Thyroid gland (tissue), 4 donors: ENCODE results near the gene HOATZ. TPM values are rescaled to one million over a fixed set of nuclear protein-coding genes. Genes with fewer than 3 reads are reported as not detected.

Source experiments
- DNase-seq, 2 donors: peaks; one replicate each; pipeline ENCODE4 v3.0.0-alpha.2; 2019
- H3K27ac ChIP-seq, 3 donors: fragments of 200-600 bp; sonication (generic); 1 replicate in 2 of 3; 2 replicates in 1 of 3; pipeline ENCODE4 v1.5.1; 2016 to 2019; ENCODE audit warnings: mild to moderate bottlenecking in 1 of 3, moderate library complexity in 1 of 3
- H3K27me3 ChIP-seq: fragments of 200-600 bp; sonication (generic); one replicate; pipeline ENCODE4 v1.5.1; 2019
- H3K36me3 ChIP-seq, 2 donors: fragments of 200-600 bp; sonication (generic); one replicate each; pipeline ENCODE4 v1.5.1; 2016 to 2019
- H3K4me1 ChIP-seq, 2 donors: fragments of 200-600 bp; sonication (generic); one replicate each; pipeline ENCODE4 v1.5.1; 2017 to 2019
- H3K4me3 ChIP-seq, 3 donors: fragments of 200-600 bp; sonication (generic); replicated peaks in 1 of 3; 1 replicate in 2 of 3; 2 replicates in 1 of 3; pipeline ENCODE4 v1.5.1; 2016; ENCODE audit warnings: mild to moderate bottlenecking in 1 of 3
- H3K9me3 ChIP-seq: fragments of 200-600 bp; sonication (generic); one replicate; pipeline ENCODE4 v1.5.1; 2017
- CTCF ChIP-seq, 6 experiments: fragments of 200-600 bp in 3 of 6; fragments of 450-650 bp in 3 of 6; sonication (generic) in 3 of 6; IDR thresholded peaks; one replicate each; pipeline ENCODE4 v1.5.1; 2016 to 2019; ENCODE audit warnings: antibody characterized with exemption in 6 of 6, mild to moderate bottlenecking in 2 of 6, inconsistent platforms in 1 of 6, moderate library complexity in 1 of 6
- POLR2A ChIP-seq, 2 donors: fragments of 450-650 bp; IDR thresholded peaks; one replicate each; pipeline ENCODE4 v1.6.1; 2017; ENCODE audit warnings: antibody characterized with exemption in 2 of 2, mild to moderate bottlenecking in 2 of 2, moderate library complexity in 1 of 2
- WGBS, 2 donors: methylation state at CpG; one replicate each; pipeline ENCODE4 v1.1.5; 2017; 5-methylcytosine and 5-hydroxymethylcytosine counted together
- intact Hi-C: fragments of 100-400 bp; cut with DNase I; formaldehyde crosslinking; loops from one replicate; pipeline ENCODE4 v1.15.1; 2023
- total RNA-seq, 4 donors: library from RNA; depleted of rRNA; stranded (reverse); fragments of >200 nt; gene quantifications; one replicate each; pipeline ENCODE4 v1.2.3, GENCODE V29; 2016

Gene HOATZ
- total RNA-seq, 4 donors from 2014 or later: not detected

DNA sequence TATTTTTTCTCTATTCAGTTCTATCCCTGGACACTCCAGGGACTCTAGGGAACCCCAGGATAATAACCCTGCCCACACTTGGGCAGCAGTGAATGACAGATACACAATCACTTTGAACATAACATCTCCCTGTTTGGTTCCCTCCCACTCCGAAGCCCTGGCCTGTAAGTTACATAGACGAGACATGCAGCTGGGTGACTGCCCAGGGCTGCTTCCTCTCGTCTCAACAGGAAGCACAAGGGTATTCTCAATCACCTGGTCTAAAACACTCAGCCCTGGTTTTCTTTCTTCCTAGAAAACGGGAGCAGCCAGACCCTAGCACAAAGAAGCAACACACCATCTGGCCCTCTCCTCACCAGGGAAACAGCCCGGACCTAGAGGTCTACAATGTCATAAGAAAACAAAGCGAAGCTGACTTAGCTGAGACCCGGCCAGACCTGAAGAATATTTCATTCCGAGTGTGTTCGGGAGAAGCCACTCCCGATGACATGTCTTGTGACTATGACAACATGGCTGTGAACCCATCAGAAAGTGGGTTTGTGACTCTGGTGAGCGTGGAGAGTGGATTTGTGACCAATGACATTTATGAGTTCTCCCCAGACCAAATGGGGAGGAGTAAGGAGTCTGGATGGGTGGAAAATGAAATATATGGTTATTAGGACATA, 45.4 kb downstream of the HOATZ start:
- WGBS, 2 donors: 82 to 83% methylated on average over 11 of the region's 11 CpGs
- H3K27ac ChIP-seq: peak overlapping the region in 1 of 3 donors; percentile 19
- H3K27me3 ChIP-seq: no peaks in the 10 kb centered on the region
- intact Hi-C loops: loop anchor here (10.0 kb wide), 1 partner anchor 285 kb away; no protein-coding TSS in a partner anchor
- no peaks in the 10 kb centered on the region for H3K4me1 ChIP-seq
- H3K36me3 ChIP-seq: peaks cover 0 to 5% of the 10 kb centered on the region in 2 donors
- no peak for TF ChIP-seq POLR2A (IDR thresholded peaks at IDR 0.05)
- TF ChIP-seq CTCF (IDR thresholded peaks at IDR 0.05): no peak
- H3K4me3 ChIP-seq: no peak overlapping the region
- H3K9me3 ChIP-seq: no peaks in the 10 kb centered on the region
- DNase-seq: no peak

DNA sequence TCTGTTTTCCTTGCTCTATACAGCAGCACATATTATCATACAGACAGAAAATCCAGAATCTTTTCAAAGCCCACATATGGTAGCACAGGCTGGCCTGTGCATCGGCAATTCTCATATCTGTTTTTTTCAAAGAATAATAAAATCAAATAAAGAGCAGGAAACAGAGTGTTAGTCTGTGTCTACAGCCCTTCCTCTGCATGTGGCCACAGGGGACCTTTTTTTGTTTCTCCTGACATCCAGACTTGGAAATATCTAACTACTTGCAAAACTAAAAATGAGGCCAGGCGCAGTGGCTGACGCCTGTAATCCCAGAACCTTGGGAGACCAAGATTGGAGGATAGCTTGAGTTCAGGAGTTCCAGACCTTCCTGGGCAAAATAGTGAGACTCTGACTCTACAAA, 46.2 kb downstream of the HOATZ start:
- Histone ChIP-seq H3K9me3 (no peaks in the 10 kb centered on the region), H3K36me3 (peaks cover 0 to 5% of the 10 kb centered on the region in 2 donors), H3K27ac (peak overlapping the region in 1 of 3 donors; percentile 39), H3K4me3 (no peak overlapping the region), H3K4me1 (no peaks in the 10 kb centered on the region), H3K27me3 (no peaks in the 10 kb centered on the region)
- WGBS, 2 donors: 75% methylated on average over 3 of the region's 3 CpGs
- DNase-seq: no peak
- TF ChIP-seq POLR2A (IDR thresholded peaks at IDR 0.05) (no peak), CTCF (IDR thresholded peaks at IDR 0.05) (no peak)
- intact Hi-C loops: loop anchor here (10.0 kb wide), 1 partner anchor 284 kb away; no protein-coding TSS in a partner anchor

DNA sequence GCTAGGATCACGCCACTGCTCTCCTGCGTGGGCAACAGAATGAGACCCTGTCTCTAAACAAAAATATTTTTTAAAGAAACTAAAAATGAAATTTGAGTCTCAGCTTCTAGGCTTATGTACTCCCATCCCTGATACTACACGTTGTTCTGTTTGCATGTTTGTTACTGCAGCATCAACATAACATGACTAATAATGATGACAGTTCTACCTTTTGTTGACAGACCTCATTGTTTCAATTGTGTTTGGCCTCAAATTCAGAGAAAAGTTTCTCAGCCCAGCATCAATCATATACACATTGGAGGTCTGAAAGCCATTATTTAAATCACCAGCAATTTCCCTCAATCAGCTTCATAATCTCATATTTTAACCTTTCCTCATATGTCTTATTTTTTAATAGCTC, 46.7 kb downstream of the HOATZ start:
- TF ChIP-seq CTCF (IDR thresholded peaks at IDR 0.05) (no peak), POLR2A (IDR thresholded peaks at IDR 0.05) (no peak)
- peak overlapping the region in 1 of 3 donors; percentile 39 for H3K27ac ChIP-seq
- intact Hi-C loops: loop anchor here (10.0 kb wide), 1 partner anchor 283 kb away; no protein-coding TSS in a partner anchor
- no peaks in the 10 kb centered on the region for H3K27me3 ChIP-seq
- 86 to 94% methylated on average over 3 of the region's 3 CpGs for WGBS, 2 donors
- H3K9me3 ChIP-seq: no peaks in the 10 kb centered on the region
- H3K36me3 ChIP-seq: peaks cover 0 to 5% of the 10 kb centered on the region in 2 donors
- DNase-seq: no peak
- no peak overlapping the region for H3K4me3 ChIP-seq
- no peaks in the 10 kb centered on the region for H3K4me1 ChIP-seq

DNA sequence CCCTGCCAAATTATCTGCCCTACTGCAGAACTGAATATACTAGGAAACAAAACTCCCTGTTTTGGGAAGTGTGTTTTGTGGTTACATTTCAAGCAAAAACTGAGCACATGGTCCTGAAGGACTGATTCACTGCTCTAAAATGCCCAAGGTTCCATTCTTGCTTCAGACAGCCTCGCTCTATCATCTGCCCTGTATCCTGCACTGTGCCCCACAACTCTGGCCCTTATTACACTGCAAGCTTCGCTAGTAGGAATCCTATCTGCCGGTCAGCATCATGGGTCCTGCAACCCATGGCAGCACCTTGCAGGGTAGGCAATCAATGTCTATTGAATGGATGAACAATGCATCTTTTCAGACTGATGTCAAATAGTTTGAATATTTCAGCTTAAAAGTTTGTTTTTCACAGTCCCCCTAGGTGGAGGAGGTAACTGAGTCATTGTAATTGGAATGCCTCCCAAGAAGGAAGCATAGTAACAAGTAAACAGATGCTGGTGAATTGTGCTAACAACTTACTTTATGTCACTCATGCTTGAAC, 47.3 kb downstream of the HOATZ start:
- no peak overlapping the region for H3K27ac ChIP-seq
- intact Hi-C loops: loop anchor here (10.0 kb wide), 1 partner anchor 283 kb away; no protein-coding TSS in a partner anchor
- H3K27me3 ChIP-seq: no peaks in the 10 kb centered on the region
- DNase-seq: no peak
- TF ChIP-seq POLR2A (IDR thresholded peaks at IDR 0.05): no peak
- TF ChIP-seq CTCF (IDR thresholded peaks at IDR 0.05): no peak
- no peaks in the 10 kb centered on the region for H3K4me1 ChIP-seq
- WGBS, 2 donors: 75 to 80% methylated on average over 3 of the region's 3 CpGs
- no peak overlapping the region for H3K4me3 ChIP-seq
- no peaks in the 10 kb centered on the region for H3K9me3 ChIP-seq
- peaks cover 0 to 5% of the 10 kb centered on the region in 2 donors for H3K36me3 ChIP-seq
